HepG2 (cell line): ENCODE measurements around the gene PLCZ1. TPM values are rescaled to one million over a fixed set of nuclear protein-coding genes. Genes with fewer than 3 reads are reported as not detected.

Experiments
- ATAC-seq: fragments of 200-7000 bp; cut with Tn5 transposase; 3 replicates; pipeline ENCODE4 v1.9.1; 2020; ENCODE audit warnings: mild to moderate bottlenecking, moderate library complexity
- Bru-seq: library from RNA; stranded (reverse); fragments of 400-500 nt; gene quantifications from one replicate; lab custom pipeline; 2021; lab: Mats Ljungman, UMichigan
- BruChase-seq, 2 experiments: library from RNA; stranded (reverse); fragments of 400-500 nt; gene quantifications; one replicate each; lab custom pipeline; 2021; lab: Mats Ljungman, UMichigan
- BruUV-seq: library from RNA; stranded (reverse); fragments of 400-500 nt; replicated peaks from 2 replicates; lab custom pipeline; 2021; lab: Mats Ljungman, UMichigan
- CTCF ChIA-PET: fragments of 300-600 bp; formaldehyde crosslinking; extraction: SDS; loops from one replicate; lab custom pipeline; 2021; ENCODE audit warnings: low total read pairs, inconsistent platforms, low intra/inter-chr PET ratio; lab: Yijun Ruan, JAX
- POLR2A ChIA-PET: fragments of 350-600 bp; sonication (Branson Sonifier 250); formaldehyde crosslinking; loops from one replicate; lab custom pipeline; 2020; ENCODE audit warnings: antibody characterized with exemption, inconsistent platforms; lab: Yijun Ruan, JAX
- DNase-seq: peaks from one replicate; pipeline ENCODE4 v3.0.0-alpha.2; 2015; ENCODE audit warnings: low spot score
- FAIRE-seq: peaks from 3 replicates; lab custom pipeline; 2011; peaks lifted over from hg19 to GRCh38; lab: Jason Lieb, UNC
- H2AFZ ChIP-seq: one replicate; pipeline ENCODE4 v1.6.1; 2011; ENCODE audit warnings: low read length, inconsistent platforms
- H3K27ac ChIP-seq: fragments of 300-600 bp; 3 replicates; pipeline ENCODE4 v1.8.0; 2011; ENCODE audit warnings: mixed run types, mild to moderate bottlenecking, mixed read lengths, low read length, inconsistent platforms; ENCODE audit not compliant: insufficient read depth; ENCODE audit errors: extremely low read length
- H3K27me3 ChIP-seq, 2 experiments: fragments of 200-600 bp in 1 of 2; 2 replicates in 1 of 2; 3 replicates in 1 of 2; pipeline versions ENCODE4 v1.6.0 to v1.8.0; 2011; ENCODE audit warnings: low read length in 2 of 2, mild to moderate bottlenecking in 2 of 2, moderate library complexity in 2 of 2, inconsistent platforms in 1 of 2; ENCODE audit not compliant: insufficient read depth in 2 of 2, control insufficient read depth in 1 of 2
- H3K36me3 ChIP-seq, 2 experiments: fragments of 200-600 bp in 1 of 2; replicated peaks in 1 of 2; 2 replicates in 1 of 2; 3 replicates in 1 of 2; pipeline versions ENCODE4 v1.5.1 to v1.8.0; 2011; ENCODE audit warnings: low read length in 2 of 2, inconsistent platforms in 1 of 2; ENCODE audit not compliant: insufficient read depth in 2 of 2, control insufficient read depth in 1 of 2
- H3K4me1 ChIP-seq: 2 replicates; pipeline ENCODE4 v1.5.1; 2012; ENCODE audit warnings: low read length, inconsistent platforms; ENCODE audit not compliant: insufficient read depth
- H3K4me2 ChIP-seq: 2 replicates; pipeline ENCODE4 v1.6.0; 2011; ENCODE audit warnings: low read depth, low read length, inconsistent platforms
- H3K4me3 ChIP-seq, 3 experiments: fragments of 200-600 bp in 1 of 3; sonication (generic), shearing (Covaris generic) in 1 of 3; replicated peaks in 1 of 3; 2 replicates each; pipeline ENCODE4 v1.5.1; 2011 to 2016; ENCODE audit warnings: low read length in 3 of 3, inconsistent platforms in 2 of 3, low read depth in 2 of 3, mild to moderate bottlenecking in 2 of 3, control low read depth in 1 of 3, mixed read lengths in 1 of 3; ENCODE audit not compliant: insufficient read depth in 1 of 3
- H3K79me2 ChIP-seq: one replicate; pipeline ENCODE4 v1.6.1; 2011; ENCODE audit warnings: low read length, inconsistent platforms; ENCODE audit not compliant: insufficient read depth
- H3K9ac ChIP-seq: 2 replicates; pipeline ENCODE4 v1.6.0; 2011; ENCODE audit warnings: mild to moderate bottlenecking, low read depth, low read length, inconsistent platforms; ENCODE audit not compliant: insufficient read depth
- H3K9me3 ChIP-seq: 2 replicates; pipeline ENCODE4 v1.5.1; 2012; ENCODE audit warnings: mild to moderate bottlenecking, low read length
- H4K20me1 ChIP-seq: 2 replicates; pipeline ENCODE4 v1.6.0; 2011; ENCODE audit warnings: inconsistent platforms, mild to moderate bottlenecking, low read length, moderate library complexity; ENCODE audit not compliant: insufficient read depth
- ATF7 ChIP-seq, 2 experiments: fragments of 450-650 bp in 1 of 2; sonication (generic) in 1 of 2; formaldehyde crosslinking in 1 of 2; IDR thresholded peaks; 2 replicates each; pipeline versions ENCODE4 v1.4.0 to v1.6.1; 2016 to 2020; ENCODE audit warnings: antibody characterized with exemption in 1 of 2, mild to moderate bottlenecking in 1 of 2, missing genetic modification reagents in 1 of 2
- ETV5 ChIP-seq: IDR thresholded peaks from 2 replicates; pipeline ENCODE4 v1.6.1; 2018; ENCODE audit warnings: missing biosample characterization, missing genetic modification reagents, inconsistent platforms, borderline replicate concordance
- WGBS: methylation state at CpG from one replicate; pipeline ENCODE4 v1.1.6; 2017; ENCODE audit warnings: low lambda C conversion rate; 5-methylcytosine and 5-hydroxymethylcytosine counted together
- in situ Hi-C: cut with HindIII; loops from 2 replicates; pipeline ENCODE4 v1.10.0; 2017; ENCODE audit warnings: low pct_unique_long_range_greater_than_20kb; ENCODE audit not compliant: extremely low pct_ligation_motif_present
- intact Hi-C: fragments of 100-400 bp; cut with micrococcal nuclease; formaldehyde crosslinking; loops from one replicate; pipeline ENCODE4 v1.10.0; 2022; ENCODE audit not compliant: unreplicated experiment
- long read RNA-seq, 2 experiments: library from RNA in 1 of 2; library from polyadenylated mRNA in 1 of 2; stranded (forward) in 1 of 2; unstranded in 1 of 2; transcript quantifications; one replicate each; pipeline ENCODE4 v2.0.0, GENCODE V29; 2019 to 2022
- polyA minus RNA-seq, 3 experiments: library from RNA; depleted of rRNA, polyadenylated mRNA; stranded (reverse); fragments of >200 nt; gene quantifications; 2 replicates each; pipeline ENCODE4 v1.2.3, GENCODE V29; 2011; ENCODE audit warnings: low replicate concordance in 1 of 3
- polyA plus RNA-seq, 8 experiments: library from polyadenylated mRNA; depleted of rRNA in 3 of 8; stranded (reverse) in 7 of 8; unstranded in 1 of 8; fragments of >200 nt; fragmentation: Illumina TruSeq in 4 of 8; extraction: Trizol in 4 of 8; gene quantifications; 2 replicates each; pipeline versions ENCODE4 v1.2.1 to v1.2.3, GENCODE V29; 2011 to 2016; ENCODE audit warnings: low read depth in 4 of 8, missing spikeins in 1 of 8, mixed read lengths in 1 of 8; ENCODE audit not compliant: insufficient read depth in 1 of 8
- total RNA-seq, 5 experiments: library from RNA; depleted of rRNA; stranded (reverse); fragments of >200 nt; fragmentation: Illumina TruSeq; extraction: Trizol; gene quantifications; 2 replicates each; pipeline ENCODE4 v1.2.3, GENCODE V29; 2016; ENCODE audit warnings: low read depth in 1 of 5

Gene PLCZ1, protein sequence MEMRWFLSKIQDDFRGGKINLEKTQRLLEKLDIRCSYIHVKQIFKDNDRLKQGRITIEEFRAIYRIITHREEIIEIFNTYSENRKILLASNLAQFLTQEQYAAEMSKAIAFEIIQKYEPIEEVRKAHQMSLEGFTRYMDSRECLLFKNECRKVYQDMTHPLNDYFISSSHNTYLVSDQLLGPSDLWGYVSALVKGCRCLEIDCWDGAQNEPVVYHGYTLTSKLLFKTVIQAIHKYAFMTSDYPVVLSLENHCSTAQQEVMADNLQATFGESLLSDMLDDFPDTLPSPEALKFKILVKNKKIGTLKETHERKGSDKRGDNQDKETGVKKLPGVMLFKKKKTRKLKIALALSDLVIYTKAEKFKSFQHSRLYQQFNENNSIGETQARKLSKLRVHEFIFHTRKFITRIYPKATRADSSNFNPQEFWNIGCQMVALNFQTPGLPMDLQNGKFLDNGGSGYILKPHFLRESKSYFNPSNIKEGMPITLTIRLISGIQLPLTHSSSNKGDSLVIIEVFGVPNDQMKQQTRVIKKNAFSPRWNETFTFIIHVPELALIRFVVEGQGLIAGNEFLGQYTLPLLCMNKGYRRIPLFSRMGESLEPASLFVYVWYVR
- total RNA-seq (2016; rRNA removed; fragmentation: Illumina TruSeq; extraction: Trizol) (not detected in 2 replicates), polyA plus RNA-seq (2011; rRNA removed) (not detected in 2 replicates), polyA minus RNA-seq (2011; rRNA and poly(A)+ RNA removed; ENCODE audit: low replicate concordance) (not detected in 2 replicates), Bru-seq, nascent RNA (not detected), BruChase-seq, experiment 1, labeled RNA remaining after a 6-hour chase (not detected), BruChase-seq, experiment 2, labeled RNA remaining after a 2-hour chase (not detected)
- not detected in 2 replicates for total RNA-seq (2016; cell fraction: cytosol; rRNA removed; fragmentation: Illumina TruSeq; extraction: Trizol; ENCODE audit: low read depth)
- total RNA-seq (2016; cell fraction: insoluble cytoplasmic fraction; rRNA removed; fragmentation: Illumina TruSeq; extraction: Trizol), result not detected in 2 replicates
- not detected in 2 replicates for total RNA-seq (2016; cell fraction: membrane; rRNA removed; fragmentation: Illumina TruSeq; extraction: Trizol)
- total RNA-seq (2016; cell fraction: nucleus; rRNA removed; fragmentation: Illumina TruSeq; extraction: Trizol), result not detected in 2 replicates
- not detected in 2 replicates for polyA plus RNA-seq (2011; cell fraction: cytosol; rRNA removed)
- not detected in 2 replicates for polyA plus RNA-seq (2011; cell fraction: nucleus; rRNA removed)
- not detected in 2 replicates for polyA plus RNA-seq (2012)
- polyA plus RNA-seq (2016; cell fraction: cytosol; fragmentation: Illumina TruSeq; extraction: Trizol; ENCODE audit: low read depth), result not detected in 2 replicates
- polyA plus RNA-seq (2016; cell fraction: insoluble cytoplasmic fraction; fragmentation: Illumina TruSeq; extraction: Trizol; ENCODE audit: low read depth), result not detected in 2 replicates
- not detected in 2 replicates for polyA plus RNA-seq (2016; cell fraction: membrane; fragmentation: Illumina TruSeq; extraction: Trizol; ENCODE audit: low read depth)
- polyA plus RNA-seq (2016; cell fraction: nucleus; fragmentation: Illumina TruSeq; extraction: Trizol; ENCODE audit: insufficient read depth, low read depth), result not detected in 2 replicates
- not detected in 2 replicates for polyA minus RNA-seq (2011; cell fraction: cytosol; rRNA and poly(A)+ RNA removed)
- polyA minus RNA-seq (2011; cell fraction: nucleus; rRNA and poly(A)+ RNA removed), result not detected in 2 replicates
- long read RNA-seq, experiment 1, result 0 reads
- long read RNA-seq, experiment 2, result 0 reads

DNA sequence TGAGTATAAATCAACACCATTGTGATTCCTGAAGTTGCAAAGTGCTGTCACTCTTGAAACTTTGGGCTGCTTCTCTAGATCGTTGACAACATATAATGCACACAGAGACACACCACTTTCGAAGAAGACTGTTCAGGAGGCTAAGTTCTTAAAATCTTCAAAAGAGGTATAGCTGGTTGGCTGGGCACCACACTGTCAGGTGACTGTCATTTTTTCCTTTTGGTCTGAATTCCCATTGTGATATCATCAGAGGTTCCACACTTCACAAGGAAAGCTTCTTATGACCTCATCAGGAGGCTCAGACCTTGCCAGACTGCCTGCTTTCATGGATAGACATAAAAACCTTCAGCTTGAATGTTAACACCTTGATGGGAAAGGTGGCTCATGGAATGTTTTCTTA, at the start of gene PLCZ1, which contains the start of gene CAPZA3:
Gene PLCZ1 (minus strand): TSS at position 194 of the 400 bp plus-strand sequence. CDS start 641 bp downstream, outside the sequence.
Gene CAPZA3 (plus strand): TSS at position 301 of the 400 bp plus-strand sequence. CDS start 150 bp downstream, outside the sequence.
- no peak within 1 kb of the TSS for H3K27ac ChIP-seq
- ChIA-PET CTCF (no interaction called here), POLR2A (no interaction called here)
- H3K4me1 ChIP-seq, result no peaks in the 10 kb centered on the region
- no peaks in the 10 kb centered on the region for H3K27me3 ChIP-seq
- TF ChIP-seq ETV5 (CRISPR knock-in tag), result no peak
- peak; percentile 27; the same call in 1 of the 2 replicates for TF ChIP-seq ATF7 (IDR thresholded peaks at IDR 0.05)
- TF ChIP-seq ATF7 (CRISPR knock-in tag; IDR thresholded peaks at IDR 0.05), result no peak
- WGBS, result 0% methylated on average over 2 of the region's 2 CpGs
- H3K4me2 ChIP-seq, result no peak within 1 kb of the TSS
- no TSS peak for BruUV-seq
- intact Hi-C loops, result no loop called here
- no peak for FAIRE-seq
- no peak within 1 kb of the TSS for H3K9ac ChIP-seq
- no peaks in the 10 kb centered on the region for H3K36me3 ChIP-seq
- in situ Hi-C loops, result no loop called here
- no peaks in the 10 kb centered on the region for H4K20me1 ChIP-seq
- peaks cover 20% of the 10 kb centered on the region for H3K9me3 ChIP-seq
- no peak within 1 kb of the TSS for H3K4me3 ChIP-seq
- no peaks in the 10 kb centered on the region for H3K79me2 ChIP-seq
- DNase-seq, result no peak
- H2AFZ ChIP-seq, result no peak within 1 kb of the TSS
- ATAC-seq, result no peak
